NCI-H2171 (cell line): ENCODE measurements around the gene YJU2.
"Not testable (repeated sequence)": the region's sequence is repeated elsewhere in the genome, so short reads cannot be mapped to it uniquely, and the experiment has no call there.

Source experiments
- DNase-seq: peaks from one replicate; lab custom pipeline; 2025; lab: John Stamatoyannopoulos, UW

YJU2 gene

DNA sequence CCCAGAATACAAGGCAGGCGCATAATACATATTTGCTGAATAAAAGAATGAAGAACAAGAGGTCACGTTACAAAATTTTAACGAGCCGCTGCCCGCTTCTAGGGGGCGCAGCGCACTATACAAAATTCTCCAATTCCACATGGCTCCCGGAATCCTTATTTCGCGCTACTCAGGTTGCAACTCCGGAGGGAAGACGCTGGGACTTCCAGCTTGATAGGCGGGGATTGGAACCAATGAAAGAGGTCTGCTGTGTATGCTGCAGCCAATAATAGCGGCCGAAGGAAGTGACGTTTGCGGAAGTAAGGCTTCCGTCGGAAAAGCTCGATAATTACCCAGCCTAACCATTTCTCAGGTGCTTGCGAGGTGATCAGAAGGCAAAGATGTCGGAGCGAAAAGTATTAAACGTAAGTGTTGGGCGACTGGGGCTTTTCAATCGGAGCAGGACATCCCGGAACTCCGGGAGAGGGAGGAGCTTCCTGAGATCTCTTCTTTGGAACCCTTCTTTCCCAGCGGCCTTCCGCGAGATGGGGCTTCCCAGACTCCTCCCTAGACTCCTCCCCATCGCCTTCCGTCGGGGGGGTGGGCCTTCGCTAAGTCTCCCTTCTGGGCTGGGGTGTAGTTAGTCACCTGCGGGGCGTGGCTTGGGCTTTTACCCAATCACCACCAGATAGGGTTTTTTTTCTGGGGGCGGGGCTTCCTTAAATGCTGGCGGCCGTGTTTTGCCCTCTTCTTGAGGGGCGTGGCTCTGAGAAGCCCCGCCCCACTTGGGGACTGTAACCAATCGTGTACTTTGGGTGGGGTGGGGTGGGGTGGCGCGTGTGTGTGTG, at the start of gene YJU2:
YJU2 (plus strand) TSS at position 314 of the 827 bp plus-strand sequence; CDS start at position 381, 67 bp downstream.
- DNase-seq = peak; percentile 100

DNA sequence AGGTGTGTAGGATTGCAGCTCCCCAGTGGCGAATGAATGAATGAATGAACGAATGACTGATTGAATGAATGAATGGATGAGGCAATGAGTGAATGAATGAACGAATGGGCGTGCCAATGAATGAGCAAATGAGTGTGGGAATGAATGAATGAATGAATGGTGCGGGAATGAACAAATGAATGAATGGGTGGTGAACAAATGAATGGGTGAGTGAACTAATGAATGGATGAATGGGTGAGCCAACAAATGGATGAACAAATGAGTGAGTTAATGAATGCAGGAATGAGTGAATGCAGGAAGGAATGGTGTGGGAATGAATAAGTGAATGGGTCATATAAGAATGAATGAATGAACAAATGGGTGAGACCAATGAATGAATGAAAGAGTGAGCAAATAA, 49.7 kb upstream of the YJU2 start:
- DNase-seq = no peak

DNA sequence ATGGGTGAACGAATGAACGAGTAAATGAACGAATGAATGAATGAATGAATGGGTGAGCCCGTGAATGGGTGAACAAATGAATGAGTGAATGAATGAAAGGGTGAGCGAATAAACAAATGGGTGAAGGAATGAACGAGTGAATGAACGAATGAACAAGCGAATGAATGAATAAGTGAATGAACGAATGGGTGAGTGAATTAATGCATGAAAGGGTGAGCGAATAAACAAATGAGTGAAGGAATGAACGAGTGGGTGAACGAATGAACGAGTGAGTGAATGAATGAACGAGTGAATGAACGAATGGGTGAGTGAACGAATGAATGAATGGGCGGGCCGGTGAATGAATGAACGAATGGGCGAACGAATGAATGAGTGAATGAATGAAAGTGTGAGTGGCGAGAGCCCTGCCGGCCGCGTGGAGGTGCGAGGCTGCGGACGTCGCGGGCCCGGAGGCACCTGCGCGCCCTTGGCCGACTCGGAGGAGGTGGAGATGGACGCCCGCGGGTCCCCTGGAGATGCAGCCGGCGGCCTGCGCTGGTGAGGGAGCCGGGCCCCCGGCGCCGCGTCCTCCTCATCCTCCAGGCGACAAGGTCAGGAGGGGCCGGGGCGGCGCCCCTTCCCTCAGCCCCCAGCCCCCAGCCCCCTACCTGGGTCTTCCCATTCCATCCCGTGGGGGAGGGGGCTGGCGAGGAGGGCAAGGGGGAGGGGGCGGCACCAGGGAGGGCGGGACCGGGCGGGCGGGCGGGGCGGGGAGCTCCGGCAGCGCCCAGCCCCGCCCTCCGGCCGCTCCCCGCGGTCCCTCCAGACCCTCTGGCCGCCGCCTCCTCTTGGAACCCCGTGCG, 49.0 kb upstream of the YJU2 start:
- DNase-seq = no peak

DNA sequence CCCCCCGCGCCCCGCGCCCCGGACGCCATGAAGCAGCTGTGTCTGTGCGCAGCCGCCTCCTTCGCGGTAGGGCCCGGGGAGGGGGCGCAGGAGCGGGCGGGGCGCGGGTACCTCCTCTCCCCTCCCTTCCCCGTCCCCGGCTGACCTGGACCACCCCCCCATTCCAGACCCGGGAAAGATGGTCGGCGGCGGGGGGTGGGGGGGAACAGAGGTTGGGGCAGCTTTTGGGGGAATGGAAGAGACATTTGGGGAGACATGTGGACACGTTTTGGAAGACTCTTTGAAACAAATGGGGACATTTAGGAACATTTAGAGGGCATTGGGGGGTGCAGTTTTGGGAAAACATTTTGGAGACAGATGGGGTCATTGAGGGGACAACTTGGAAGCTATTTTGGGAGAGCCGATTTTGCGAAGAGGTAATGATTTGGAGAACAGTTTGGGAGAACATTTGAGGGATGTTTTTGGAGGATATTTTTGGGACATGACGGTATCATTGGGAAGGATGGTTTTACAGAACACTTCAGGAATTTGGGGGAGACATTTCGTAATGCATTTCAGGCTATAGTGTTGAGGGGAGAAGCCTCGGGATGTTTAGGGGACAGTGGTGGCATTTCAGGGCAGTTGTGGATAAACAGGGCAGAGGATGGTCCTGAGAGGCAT, 48.3 kb upstream of the YJU2 start:
- no peak for DNase-seq

DNA sequence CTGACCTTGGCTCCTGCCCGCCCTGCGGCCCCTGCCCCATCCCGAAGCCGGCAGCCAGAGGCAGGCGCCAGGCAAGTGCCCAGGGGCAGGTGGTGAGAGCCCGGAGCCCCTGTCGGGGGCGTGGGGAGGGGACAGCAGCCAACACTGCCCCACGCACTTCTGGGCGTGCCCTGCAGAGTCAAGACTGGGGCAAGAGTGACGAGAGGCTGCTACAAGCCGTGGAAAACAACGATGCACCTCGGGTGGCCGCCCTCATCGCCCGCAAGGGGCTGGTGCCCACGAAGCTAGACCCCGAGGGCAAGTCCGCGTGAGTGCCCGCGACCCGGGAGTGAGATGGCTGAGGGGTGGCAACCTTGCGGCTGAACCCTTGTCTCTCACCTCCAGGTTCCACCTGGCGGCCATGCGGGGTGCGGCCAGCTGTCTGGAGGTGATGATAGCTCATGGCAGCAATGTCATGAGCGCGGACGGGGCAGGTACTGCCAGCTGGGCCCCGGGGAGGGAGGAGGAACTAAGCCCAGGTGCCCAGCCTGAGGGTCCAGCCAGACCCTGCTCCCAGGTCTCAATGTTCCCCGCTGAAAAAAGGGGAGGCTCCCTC, 47.1 kb upstream of the YJU2 start:
- no peak for DNase-seq

DNA sequence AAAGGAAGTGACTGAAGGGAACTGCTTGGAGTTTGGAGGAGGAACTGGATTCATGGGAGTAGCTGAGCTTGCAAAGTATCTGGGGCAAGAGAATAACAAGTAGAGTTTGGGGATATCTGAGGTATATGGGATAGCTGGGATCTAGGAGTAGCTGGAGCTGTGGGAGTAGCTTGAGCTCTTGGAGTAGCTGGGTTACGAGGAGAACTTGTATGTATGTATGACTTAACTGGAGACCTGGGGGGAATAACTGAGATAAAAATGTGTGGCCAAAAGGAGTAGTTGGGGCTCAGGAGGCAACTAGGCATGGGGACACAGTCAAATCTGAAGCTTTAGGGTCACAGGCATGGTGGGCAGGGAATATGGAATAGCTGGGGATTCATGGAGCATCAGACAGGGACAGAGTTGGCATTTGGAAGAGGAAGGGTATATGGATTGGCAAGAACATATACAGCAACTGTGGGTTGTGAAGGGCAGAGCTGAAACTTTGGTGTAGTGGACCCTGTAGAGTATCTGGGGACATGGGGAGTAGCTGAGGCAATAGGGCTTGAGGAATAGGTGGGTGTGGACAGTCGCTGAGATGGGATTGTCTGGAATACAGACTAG, 45.8 kb upstream of the YJU2 start:
- no peak for DNase-seq

DNA sequence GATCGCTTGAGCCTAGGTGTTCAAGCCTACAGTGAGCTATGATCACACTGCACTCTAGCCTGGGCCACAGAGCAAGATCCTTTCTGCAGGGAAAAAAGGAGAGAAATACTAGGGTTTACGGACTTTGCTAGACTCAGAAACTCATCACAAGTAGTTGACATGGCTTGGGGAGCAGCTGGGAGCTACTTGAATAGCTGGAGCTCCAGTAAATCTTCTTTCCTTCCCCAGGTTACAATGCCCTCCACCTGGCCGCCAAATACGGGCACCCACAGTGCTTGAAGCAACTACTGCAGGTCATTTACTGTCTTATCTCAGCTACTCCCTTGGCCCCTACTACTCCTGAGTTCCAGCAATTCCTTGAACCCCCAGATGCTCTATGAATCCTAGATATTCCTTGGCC, 45.1 kb upstream of the YJU2 start:
- no peak for DNase-seq

DNA sequence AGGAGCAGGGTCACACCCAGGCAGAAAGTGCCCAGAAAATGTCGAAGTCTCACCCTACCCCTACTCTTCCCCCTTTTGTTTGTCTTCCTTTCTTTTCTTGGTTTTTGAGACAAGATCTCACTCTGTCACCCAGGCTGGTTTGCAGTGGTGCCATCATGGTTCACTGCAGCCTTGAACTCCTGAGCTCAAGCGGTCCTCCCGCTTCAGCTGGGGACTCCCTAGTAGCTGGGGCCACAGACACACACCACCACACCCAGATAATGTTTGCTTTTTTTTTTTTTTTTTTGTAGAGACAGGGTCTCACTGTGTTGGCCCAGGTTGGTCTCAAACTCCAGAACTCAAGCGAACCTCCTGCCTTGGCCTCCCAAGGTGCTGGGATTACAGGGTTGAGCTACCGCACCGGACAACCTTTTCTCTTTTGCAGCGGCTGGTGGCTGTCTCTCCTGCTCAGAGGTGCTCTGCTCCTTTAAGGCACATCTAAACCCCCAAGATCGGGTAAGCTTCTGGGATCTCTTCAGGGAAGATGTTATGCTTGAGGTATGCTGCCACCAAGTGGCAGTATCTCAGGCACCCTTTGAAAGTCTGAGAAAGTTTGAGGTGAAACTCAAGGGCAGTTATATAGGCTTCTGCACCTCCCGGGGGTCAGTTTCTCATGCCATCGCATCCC, 39.9 kb upstream of the YJU2 start:
- no peak for DNase-seq

DNA sequence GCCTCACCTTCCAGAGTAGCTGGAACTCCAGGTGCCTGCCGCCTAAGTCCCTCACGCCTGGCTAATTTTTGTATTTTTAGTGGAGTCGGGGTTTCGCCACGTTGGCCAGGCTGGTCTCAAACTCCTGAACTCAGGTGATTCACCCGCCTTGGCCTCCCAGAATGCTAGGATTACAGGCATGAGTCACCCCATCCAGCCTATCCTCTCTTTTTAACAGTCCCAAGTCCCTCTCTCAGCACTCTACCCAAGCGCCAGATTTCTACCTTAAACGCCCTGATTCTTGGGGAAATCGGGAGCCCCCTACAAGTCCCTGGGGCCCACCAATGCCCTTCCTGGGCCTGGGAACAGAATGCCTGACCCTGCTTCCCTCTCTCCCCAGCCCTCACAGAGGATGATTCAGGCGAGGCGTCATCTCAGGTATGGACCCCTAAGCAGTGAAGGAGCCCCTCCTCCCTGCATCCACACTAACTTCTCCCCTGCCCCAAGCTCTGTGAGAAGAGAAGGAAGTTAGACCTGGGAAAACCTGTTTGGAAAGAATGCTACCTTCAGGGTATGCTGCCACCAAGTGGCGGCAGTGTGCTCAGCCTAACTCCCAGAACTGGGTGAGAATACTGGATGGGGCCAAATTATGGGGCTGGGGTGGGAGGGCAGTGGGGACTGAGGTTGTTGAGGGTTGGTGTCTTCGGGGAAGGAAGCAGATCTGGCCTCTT, 38.3 kb upstream of the YJU2 start:
- peak; percentile 38 for DNase-seq

DNA sequence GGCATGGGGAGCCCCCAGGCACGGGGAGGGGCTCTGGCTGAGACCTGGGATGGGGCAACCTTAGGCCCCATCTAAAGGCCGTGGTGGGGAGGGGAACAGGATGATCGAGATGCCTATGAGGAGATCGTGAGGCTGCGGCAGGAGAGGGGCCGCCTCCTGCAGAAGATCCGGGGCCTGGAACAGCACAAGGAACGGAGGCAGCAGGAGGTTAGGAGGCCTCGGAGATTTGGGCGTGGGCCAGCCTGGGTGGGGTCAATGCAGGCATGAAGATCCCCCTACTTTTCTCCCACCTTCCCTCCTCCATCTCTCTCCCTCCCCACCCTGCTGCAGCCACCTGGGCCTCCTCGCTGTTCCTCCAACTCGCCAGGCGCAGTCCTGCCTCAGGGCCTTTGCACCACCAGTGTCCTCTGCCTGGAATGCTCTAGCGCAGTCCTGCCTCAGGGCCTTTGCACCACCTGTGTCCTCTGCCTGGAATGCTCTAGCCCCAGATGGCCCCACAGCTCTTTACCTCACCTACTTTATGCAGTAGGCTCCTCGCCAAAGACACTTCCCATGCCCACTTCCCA, 36.6 kb upstream of the YJU2 start:
- DNase-seq = no peak

DNA sequence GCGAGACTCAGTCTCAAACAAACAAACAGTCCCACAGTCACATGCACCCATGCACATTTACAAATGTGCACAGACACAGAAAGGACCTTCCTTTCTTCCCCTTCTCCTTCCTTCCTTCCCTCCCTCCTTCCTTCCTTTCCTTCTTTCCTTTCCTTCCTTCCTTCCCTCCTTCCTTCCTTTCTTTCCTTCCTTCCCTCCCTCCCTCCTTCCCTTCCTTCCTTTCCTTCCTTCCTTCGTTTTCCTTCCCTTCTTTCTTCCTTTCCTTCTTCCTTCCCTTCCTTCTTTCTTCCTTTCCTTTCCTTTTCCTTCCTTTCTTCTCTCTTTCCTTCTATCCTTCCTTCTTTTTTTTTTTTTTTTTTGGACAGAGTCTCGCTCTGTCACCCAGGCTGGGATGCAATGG, 33.8 kb upstream of the YJU2 start:
- DNase-seq = no peak

DNA sequence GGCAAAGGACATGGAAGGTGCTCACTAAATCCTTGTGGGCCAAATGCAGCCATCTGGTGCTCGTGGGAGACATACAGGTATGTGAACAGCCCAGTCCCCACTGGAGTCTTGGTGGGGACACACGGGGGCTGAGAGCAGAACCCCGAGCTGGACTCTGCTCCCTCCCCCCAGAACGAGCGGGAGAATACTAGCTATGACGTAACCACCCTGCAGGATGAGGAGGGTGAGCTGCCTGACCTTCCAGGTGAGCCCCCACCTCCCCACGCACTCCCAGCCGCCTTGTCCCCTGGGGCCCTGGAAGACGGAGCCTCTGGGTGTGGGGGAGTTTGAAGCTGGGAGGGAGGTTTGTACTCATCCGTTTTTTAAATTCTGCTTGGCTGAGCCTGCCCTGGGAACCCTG, 31.1 kb upstream of the YJU2 start:
- no peak for DNase-seq

DNA sequence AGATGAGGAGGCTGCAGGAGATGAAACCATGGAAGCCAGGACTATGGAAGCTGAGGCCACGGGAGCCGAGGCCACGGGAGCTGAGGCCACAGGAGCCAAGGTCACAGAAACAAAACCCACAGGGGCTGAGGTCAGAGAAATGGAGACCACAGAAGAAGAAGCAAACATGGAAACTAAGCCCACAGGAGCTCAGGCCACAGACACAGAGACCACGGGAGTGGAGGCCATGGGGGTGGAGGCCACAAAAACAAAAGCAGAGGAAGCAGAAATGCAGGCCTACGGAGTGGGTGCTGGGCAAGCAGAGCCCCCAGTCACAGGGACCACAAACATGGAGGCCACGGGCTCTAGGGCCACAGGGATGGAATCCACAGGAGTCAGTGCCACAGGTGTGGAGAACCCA, 30.0 kb upstream of the YJU2 start:
- no peak for DNase-seq

DNA sequence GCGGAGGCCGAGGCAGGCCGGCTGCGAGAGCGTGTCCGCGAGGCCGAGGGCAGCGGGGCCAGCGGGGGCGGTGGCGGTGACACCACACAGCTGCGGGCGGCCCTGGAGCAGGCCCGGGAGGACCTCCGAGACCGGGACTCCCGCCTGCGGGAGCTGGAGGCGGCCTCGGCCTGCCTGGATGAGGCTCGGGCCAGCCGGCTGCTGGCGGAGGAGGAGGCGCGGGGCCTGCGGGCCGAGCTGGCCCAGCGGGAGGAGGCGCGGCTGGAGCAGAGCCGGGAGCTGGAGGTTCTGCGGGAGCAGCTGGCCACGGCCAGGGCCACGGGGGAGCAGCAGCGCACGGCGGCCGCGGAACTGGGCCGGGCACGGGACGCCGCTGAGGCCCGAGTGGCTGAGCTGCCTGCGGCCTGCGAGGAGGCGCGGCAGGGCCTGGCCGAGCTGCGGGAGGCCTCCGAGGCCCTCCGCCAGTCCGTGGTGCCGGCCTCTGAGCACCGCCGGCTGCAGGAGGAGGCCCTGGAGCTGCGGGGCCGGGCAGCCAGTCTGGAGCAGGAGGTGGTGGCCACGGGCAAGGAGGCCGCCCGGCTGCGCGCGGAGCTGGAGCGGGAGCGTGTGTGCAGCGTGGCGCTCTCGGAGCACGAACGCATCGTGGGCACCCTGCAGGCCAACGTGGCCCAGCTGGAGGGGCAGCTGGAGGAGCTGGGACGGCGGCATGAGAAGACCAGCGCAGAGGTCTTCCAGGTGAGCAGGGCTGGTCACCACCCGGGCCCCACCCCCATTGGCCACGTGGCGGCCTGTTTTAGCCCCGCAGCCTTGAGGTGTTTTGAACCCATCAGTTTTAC, 29.2 kb upstream of the YJU2 start:
- DNase-seq = no peak

DNA sequence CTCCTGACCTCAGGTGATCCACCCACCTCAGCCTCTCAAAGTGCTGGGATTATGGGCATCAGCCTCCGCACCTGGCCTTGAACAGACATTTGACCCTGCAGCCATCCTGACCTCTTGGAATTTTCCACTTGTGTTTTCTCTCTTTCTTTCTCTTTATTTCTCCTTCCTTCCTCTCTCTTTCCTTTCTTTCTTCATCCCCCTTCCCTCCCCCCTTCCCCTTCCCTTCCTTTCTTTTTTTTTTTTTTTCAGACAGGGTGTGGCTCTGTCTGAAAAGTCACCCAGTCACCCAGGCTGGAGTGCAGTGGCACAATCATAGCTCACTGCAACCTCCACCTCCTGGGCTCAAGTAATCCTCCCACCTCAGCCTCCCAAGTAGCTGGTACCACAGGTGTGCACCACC, 28.4 kb upstream of the YJU2 start:
- not testable (repeated sequence) for DNase-seq

DNA sequence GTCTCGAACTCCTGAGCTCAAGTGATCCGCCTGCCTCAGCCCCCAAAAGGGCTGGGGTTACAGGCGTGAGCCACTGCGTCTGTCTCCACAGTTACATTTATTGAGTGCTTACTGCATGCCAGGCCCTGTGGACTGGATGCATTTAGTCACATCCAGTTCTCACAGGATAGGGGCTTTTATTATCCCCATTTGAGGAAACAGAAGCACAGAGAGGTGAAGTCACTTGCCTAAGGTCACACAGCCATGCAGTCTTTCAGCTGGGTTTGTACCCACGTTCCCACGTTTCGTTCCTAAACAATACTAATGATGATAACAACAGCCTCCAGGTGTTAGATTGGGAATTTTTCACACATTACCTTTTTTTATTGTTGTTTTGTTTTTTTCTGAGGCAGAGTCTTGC, 26.7 kb upstream of the YJU2 start:
- DNase-seq = no peak

DNA sequence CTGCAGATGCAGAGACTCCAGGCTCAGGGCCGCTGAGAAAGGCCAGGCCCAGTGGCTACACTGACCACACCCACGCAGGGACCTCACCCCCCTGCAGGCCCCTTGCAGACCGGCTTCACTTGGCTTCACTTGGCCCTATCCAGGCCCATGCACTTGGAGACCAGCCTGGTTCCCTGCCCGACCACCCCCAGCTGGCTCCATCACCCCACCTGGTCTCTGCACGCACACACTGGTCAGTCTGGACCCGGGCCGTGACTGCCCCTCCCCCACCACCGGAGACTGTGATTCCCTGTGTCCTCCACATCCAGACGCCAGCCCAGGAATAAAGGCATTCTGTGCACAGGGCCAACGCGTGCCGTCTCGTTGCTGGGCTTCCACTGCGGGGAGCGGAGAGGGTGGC, 22.4 kb upstream of the YJU2 start:
- no peak for DNase-seq

DNA sequence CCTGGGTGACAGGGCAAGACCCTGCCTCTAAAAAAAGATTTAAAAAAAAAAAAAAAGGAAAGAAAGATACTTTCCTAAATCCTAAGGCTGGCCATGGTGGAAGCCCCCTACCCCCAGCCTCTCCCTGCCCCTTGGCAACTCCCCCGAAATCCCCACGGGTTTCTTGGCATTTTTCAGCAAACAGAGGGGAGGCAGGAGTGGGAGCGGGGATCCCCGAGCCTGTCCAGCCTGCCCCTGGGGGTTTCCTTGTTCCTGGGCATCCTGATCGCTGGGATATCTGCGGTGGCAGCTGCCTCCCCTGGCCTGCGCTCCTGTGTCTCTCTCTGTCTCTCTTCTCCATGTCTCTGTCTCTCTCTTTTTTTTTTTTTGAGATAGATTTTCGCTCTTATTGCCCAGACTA, 21.0 kb upstream of the YJU2 start:
- DNase-seq = no peak

DNA sequence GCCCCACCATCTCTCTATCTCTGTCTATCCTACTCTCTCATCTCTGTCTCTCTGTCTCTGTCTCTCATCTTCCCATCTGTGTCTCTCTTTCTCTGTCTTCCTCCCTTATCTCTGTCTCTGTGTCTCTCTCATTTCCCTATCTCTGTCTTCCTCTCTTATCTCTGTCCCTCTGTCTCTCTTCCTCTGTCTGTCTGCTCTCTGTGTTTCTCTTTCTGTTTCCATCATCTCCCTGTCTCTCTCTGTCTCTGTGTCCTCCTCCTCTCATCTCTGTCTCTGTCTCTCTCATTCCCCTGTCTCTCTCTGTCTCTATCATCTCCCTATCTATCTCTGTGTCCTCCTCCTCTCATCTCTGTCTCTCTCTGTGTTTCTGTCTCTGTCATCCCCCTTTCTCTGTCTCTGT, 19.1 kb upstream of the YJU2 start:
- no peak for DNase-seq
